ENCODE data around the gene CYLD. TPM values are rescaled to one million over a fixed set of nuclear protein-coding genes. Genes with fewer than 3 reads are reported as not detected.

CYLD gene
- total RNA-seq, 1 experiment from 2014 or later: 83.4 TPM

GRCh38 chr16:50711040-50711439, 30.8 kb upstream of the CYLD start:
- no peak for DNase-seq (ENCODE audit: low spot score)

GRCh38 chr16:50711862-50712559, 29.9 kb upstream of the CYLD start:
- DNase-seq (ENCODE audit: low spot score): no peak

GRCh38 chr16:50712560-50712898, 29.4 kb upstream of the CYLD start:
- peak; percentile 27 for DNase-seq (ENCODE audit: low spot score)

- DNase-seq (ENCODE audit: low spot score): no peak
Observed at GRCh38 chr16:50712956-50713355, 28.9 kb upstream of the CYLD start.

- DNase-seq (ENCODE audit: low spot score): no peak
Observed at GRCh38 chr16:50717091-50717490, 24.8 kb upstream of the CYLD start.

GRCh38 chr16:50717494-50717893, 24.4 kb upstream of the CYLD start:
- no peak for DNase-seq (ENCODE audit: low spot score)

GRCh38 chr16:50718061-50718760, 23.7 kb upstream of the CYLD start:
- no peak for DNase-seq (ENCODE audit: low spot score)

- DNase-seq (ENCODE audit: low spot score): no peak
Observed at GRCh38 chr16:50718761-50719400, 23.0 kb upstream of the CYLD start.

GRCh38 chr16:50719401-50720337, 22.2 kb upstream of the CYLD start:
- DNase-seq (ENCODE audit: low spot score): no peak

- no peak for DNase-seq (ENCODE audit: low spot score)
Observed at GRCh38 chr16:50721549-50722404, 20.1 kb upstream of the CYLD start.

GRCh38 chr16:50722405-50722737, 19.5 kb upstream of the CYLD start:
- no peak for DNase-seq (ENCODE audit: low spot score)

- DNase-seq (ENCODE audit: low spot score): no peak
Observed at GRCh38 chr16:50722960-50723359, 18.9 kb upstream of the CYLD start.

GRCh38 chr16:50724306-50724705, 17.6 kb upstream of the CYLD start:
- peak; percentile 11 for DNase-seq (ENCODE audit: low spot score)

GRCh38 chr16:50731130-50731988, 10.5 kb upstream of the CYLD start:
- no peak for DNase-seq (ENCODE audit: low spot score)

- no peak for DNase-seq (ENCODE audit: low spot score)
Observed at GRCh38 chr16:50731989-50732832, 9.7 kb upstream of the CYLD start.

- DNase-seq (ENCODE audit: low spot score): no peak
Observed at GRCh38 chr16:50733468-50733867, 8.4 kb upstream of the CYLD start.

GRCh38 chr16:50735629-50736122, 6.2 kb upstream of the CYLD start:
- no peak for DNase-seq (ENCODE audit: low spot score)

- DNase-seq (ENCODE audit: low spot score): no peak
Observed at GRCh38 chr16:50736448-50736847, 5.4 kb upstream of the CYLD start.

- DNase-seq (ENCODE audit: low spot score): no peak
Observed at GRCh38 chr16:50737420-50737959, 4.4 kb upstream of the CYLD start.
